ENCODE data around the gene PRICKLE2. TPM values are rescaled to one million over a fixed set of nuclear protein-coding genes. Genes with fewer than 3 reads are reported as not detected.

Gene PRICKLE2
- total RNA-seq, 1 experiment from 2014 or later: not detected

DNA sequence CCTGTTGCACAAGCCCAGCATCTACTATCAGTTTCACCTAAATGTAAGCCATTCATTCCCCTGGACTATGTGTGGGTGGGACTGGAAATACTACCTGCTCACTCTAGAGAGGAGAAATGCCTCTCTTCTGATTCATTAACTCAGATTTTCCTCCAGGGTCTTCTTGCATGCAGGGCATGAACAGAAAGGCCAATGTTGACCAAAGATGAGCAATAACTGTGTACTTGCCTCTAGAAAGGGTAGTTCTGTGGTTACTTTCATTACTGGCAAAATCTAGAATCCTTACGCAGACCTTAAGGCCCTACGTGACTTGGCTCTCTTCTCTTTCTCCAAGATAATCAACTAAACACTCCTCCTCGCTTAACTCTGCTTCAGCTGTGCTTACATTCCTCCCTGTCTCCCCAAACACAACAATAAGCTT is 120.6 kb downstream of the PRICKLE2 start:
- intact Hi-C loops (cut with micrococcal nuclease; ENCODE audit: unreplicated experiment): no loop called here
- BruUV-seq (replicated peaks): no TSS peak
- no peak for DNase-seq (ENCODE audit: low spot score)
- Histone ChIP-seq H3K36me3 (ENCODE audit: insufficient read depth, low read length, poor library complexity, severe bottlenecking) (no peaks in the 10 kb centered on the region), H3K4me3 (ENCODE audit: low read depth, low read length, poor library complexity, severe bottlenecking) (no peak overlapping the region), H3K9me3 (ENCODE audit: low read depth, low read length, poor library complexity, severe bottlenecking) (no peaks in the 10 kb centered on the region), H3K27me3 (replicated peaks; ENCODE audit: insufficient read depth, low read depth, low read length, poor library complexity) (peaks cover 4% of the 10 kb centered on the region), H3K27ac (ENCODE audit: low read depth, low read length, poor library complexity, severe bottlenecking) (no peak overlapping the region), H3K4me1 (ENCODE audit: insufficient read depth, low read length, poor library complexity, severe bottlenecking) (no peaks in the 10 kb centered on the region)
- ChIA-PET POLR2A (ENCODE audit: low non-redundant PET) (no interaction called here), CTCF (no interaction called here)
- TF ChIP-seq CTCF (conservative IDR thresholded peaks at IDR 0.05; ENCODE audit: low read depth, low read length) (no peak), EZH2 (IDR thresholded peaks at IDR 0.05; ENCODE audit: borderline replicate concordance, low read depth, low read length, poor library complexity, severe bottlenecking) (no peak)

GRCh38 chr3:64104006-64104405 is 121.3 kb downstream of the PRICKLE2 start:
- H3K9me3 ChIP-seq (ENCODE audit: low read depth, low read length, poor library complexity, severe bottlenecking): no peaks in the 10 kb centered on the region
- BruUV-seq (replicated peaks): no TSS peak
- no peak for DNase-seq (ENCODE audit: low spot score)
- H3K4me1 ChIP-seq (ENCODE audit: insufficient read depth, low read length, poor library complexity, severe bottlenecking): no peaks in the 10 kb centered on the region
- no peaks in the 10 kb centered on the region for H3K36me3 ChIP-seq (ENCODE audit: insufficient read depth, low read length, poor library complexity, severe bottlenecking)
- POLR2A ChIA-PET (ENCODE audit: low non-redundant PET): no interaction called here
- H3K27ac ChIP-seq (ENCODE audit: low read depth, low read length, poor library complexity, severe bottlenecking): no peak overlapping the region
- TF ChIP-seq CTCF (conservative IDR thresholded peaks at IDR 0.05; ENCODE audit: low read depth, low read length) (no peak), EZH2 (IDR thresholded peaks at IDR 0.05; ENCODE audit: borderline replicate concordance, low read depth, low read length, poor library complexity, severe bottlenecking) (no peak)
- peaks cover 4% of the 10 kb centered on the region for H3K27me3 ChIP-seq (replicated peaks; ENCODE audit: insufficient read depth, low read depth, low read length, poor library complexity)
- no peak overlapping the region for H3K4me3 ChIP-seq (ENCODE audit: low read depth, low read length, poor library complexity, severe bottlenecking)
- CTCF ChIA-PET: no interaction called here
- intact Hi-C loops (cut with micrococcal nuclease; ENCODE audit: unreplicated experiment): no loop called here

DNA sequence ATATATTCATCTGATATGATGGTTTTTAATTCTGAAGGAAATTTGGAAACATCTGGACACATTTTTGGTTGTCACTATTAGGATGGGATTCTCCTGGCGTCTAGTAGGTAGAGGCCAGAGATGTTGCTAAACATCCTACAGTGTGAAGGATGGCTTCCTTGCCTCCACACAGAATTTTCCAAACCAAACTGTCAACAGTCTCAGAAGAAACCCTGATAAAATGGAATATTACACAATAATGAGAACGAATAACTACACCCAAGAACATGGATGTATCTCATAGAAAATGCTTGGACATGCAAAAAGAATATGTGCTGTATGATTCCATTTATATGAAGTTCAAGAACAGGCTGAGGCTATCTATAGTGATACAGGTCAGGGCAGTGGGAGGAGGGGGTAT is 122.1 kb downstream of the PRICKLE2 start:
- intact Hi-C loops (cut with micrococcal nuclease; ENCODE audit: unreplicated experiment): no loop called here
- no peak for DNase-seq (ENCODE audit: low spot score)
- ChIA-PET CTCF (no interaction called here), POLR2A (ENCODE audit: low non-redundant PET) (no interaction called here)
- Histone ChIP-seq H3K4me3 (ENCODE audit: low read depth, low read length, poor library complexity, severe bottlenecking) (no peak overlapping the region), H3K36me3 (ENCODE audit: insufficient read depth, low read length, poor library complexity, severe bottlenecking) (no peaks in the 10 kb centered on the region), H3K9me3 (ENCODE audit: low read depth, low read length, poor library complexity, severe bottlenecking) (no peaks in the 10 kb centered on the region), H3K27ac (ENCODE audit: low read depth, low read length, poor library complexity, severe bottlenecking) (no peak overlapping the region), H3K4me1 (ENCODE audit: insufficient read depth, low read length, poor library complexity, severe bottlenecking) (peaks cover 7% of the 10 kb centered on the region), H3K27me3 (replicated peaks; ENCODE audit: insufficient read depth, low read depth, low read length, poor library complexity) (peaks cover 4% of the 10 kb centered on the region)
- BruUV-seq (replicated peaks): no TSS peak
- TF ChIP-seq CTCF (conservative IDR thresholded peaks at IDR 0.05; ENCODE audit: low read depth, low read length) (no peak), EZH2 (IDR thresholded peaks at IDR 0.05; ENCODE audit: borderline replicate concordance, low read depth, low read length, poor library complexity, severe bottlenecking) (no peak)

All from A673 (cell line).